ENCODE results near the gene EDN1. TPM values are rescaled to one million over a fixed set of nuclear protein-coding genes. Genes with fewer than 3 reads are reported as not detected.

The EDN1 gene
- total and polyA plus RNA-seq, 2 of the 13 experiments (the other 11 are each of a cell fraction or from before 2014, with no cell fraction given): 0.15 to 1.2 TPM

- TF ChIP-seq ARID3A (IDR thresholded peaks at IDR 0.05; ENCODE audit: low read depth, low read length): 0 out of 2 replicates have a peak, but pooled peaks have one; percentile 8
- no peak for TF ChIP-seq ZFYVE20 (CRISPR knock-in tag; IDR thresholded peaks at IDR 0.05; ENCODE audit: borderline replicate concordance, low read depth)
- peak; percentile 82 for TF ChIP-seq FOXP4 (CRISPR knock-in tag; IDR thresholded peaks at IDR 0.05)
- TF ChIP-seq GZF1 (CRISPR knock-in tag; IDR thresholded peaks at IDR 0.05): no peak
- TF ChIP-seq SOX6 (IDR thresholded peaks at IDR 0.05): no peak
- peak; percentile 28; the same call in 1 of the 2 replicates for TF ChIP-seq SOX6 (CRISPR knock-in tag; IDR thresholded peaks at IDR 0.05)
- TF ChIP-seq, protein P1, sequence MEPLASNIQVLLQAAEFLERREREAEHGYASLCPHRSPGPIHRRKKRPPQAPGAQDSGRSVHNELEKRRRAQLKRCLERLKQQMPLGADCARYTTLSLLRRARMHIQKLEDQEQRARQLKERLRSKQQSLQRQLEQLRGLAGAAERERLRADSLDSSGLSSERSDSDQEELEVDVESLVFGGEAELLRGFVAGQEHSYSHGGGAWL (CRISPR knock-in tag; IDR thresholded peaks at IDR 0.05): no peak; the same call in 1 of the 2 replicates
- TF ChIP-seq ZNF777 (CRISPR knock-in tag; IDR thresholded peaks at IDR 0.05): no peak
- TF ChIP-seq, protein P2, sequence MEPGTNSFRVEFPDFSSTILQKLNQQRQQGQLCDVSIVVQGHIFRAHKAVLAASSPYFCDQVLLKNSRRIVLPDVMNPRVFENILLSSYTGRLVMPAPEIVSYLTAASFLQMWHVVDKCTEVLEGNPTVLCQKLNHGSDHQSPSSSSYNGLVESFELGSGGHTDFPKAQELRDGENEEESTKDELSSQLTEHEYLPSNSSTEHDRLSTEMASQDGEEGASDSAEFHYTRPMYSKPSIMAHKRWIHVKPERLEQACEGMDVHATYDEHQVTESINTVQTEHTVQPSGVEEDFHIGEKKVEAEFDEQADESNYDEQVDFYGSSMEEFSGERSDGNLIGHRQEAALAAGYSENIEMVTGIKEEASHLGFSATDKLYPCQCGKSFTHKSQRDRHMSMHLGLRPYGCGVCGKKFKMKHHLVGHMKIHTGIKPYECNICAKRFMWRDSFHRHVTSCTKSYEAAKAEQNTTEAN (CRISPR knock-in tag; conservative IDR thresholded peaks at IDR 0.05): peak; percentile 96
- peak; percentile 34; the same call in 1 of the 2 replicates for TF ChIP-seq RARA (CRISPR knock-in tag; IDR thresholded peaks at IDR 0.05)
- TF ChIP-seq BHLHE40 (IDR thresholded peaks at IDR 0.05; ENCODE audit: low read length): no peak
- no peak for TF ChIP-seq IKZF1 (IDR thresholded peaks at IDR 0.05)
- no peak for TF ChIP-seq FOXP1 (IDR thresholded peaks at IDR 0.05)
- TF ChIP-seq FOXP1 (CRISPR knock-in tag; IDR thresholded peaks at IDR 0.05): peak; percentile 44; the same call in 1 of the 2 replicates
- TF ChIP-seq ZNF780A (CRISPR knock-in tag; IDR thresholded peaks at IDR 0.05): no peak
- no peak for TF ChIP-seq ZNF558 (CRISPR knock-in tag; IDR thresholded peaks at IDR 0.05; ENCODE audit: borderline replicate concordance)
- no peak for TF ChIP-seq ZNF564 (CRISPR knock-in tag; IDR thresholded peaks at IDR 0.05)
- TF ChIP-seq BCL6 (CRISPR knock-in tag; IDR thresholded peaks at IDR 0.05): peak; percentile 19; the same call in 1 of the 2 replicates
- TF ChIP-seq ZNF781 (CRISPR knock-in tag; IDR thresholded peaks at IDR 0.05; ENCODE audit: borderline replicate concordance, not compliant biosample characterization): peak; percentile 34
- no peak for TF ChIP-seq ESRRA (CRISPR knock-in tag; IDR thresholded peaks at IDR 0.05; ENCODE audit: low read depth)
- TF ChIP-seq ZBED4 (CRISPR knock-in tag; IDR thresholded peaks at IDR 0.05; ENCODE audit: borderline replicate concordance): no peak
- TF ChIP-seq SPEN (CRISPR knock-in tag; IDR thresholded peaks at IDR 0.05; ENCODE audit: low read depth): no peak
Measured at GRCh38 chr6:12343440-12344162, 53.4 kb downstream of the EDN1 start (continued).
